Caco-2 (cell line): ENCODE data around the gene SHTN1. TPM values are rescaled to one million over a fixed set of nuclear protein-coding genes. Genes with fewer than 3 reads are reported as not detected.
A peak's percentile ranks its signal among the peaks of the same experiment; 100 is the strongest.

Source experiments
- BruUV-seq: library from RNA; stranded (reverse); fragments of 400-500 nt; replicated peaks from 2 replicates; lab custom pipeline; 2021; lab: Mats Ljungman, UMichigan
- CTCF ChIA-PET: fragments of 300-600 bp; sonication (Branson Sonifier 250); formaldehyde crosslinking; loops from one replicate; lab custom pipeline; 2022; ENCODE audit warnings: antibody characterized with exemption; lab: Charles Lee
- POLR2A ChIA-PET: fragments of 300-600 bp; sonication (Branson Sonifier 250); formaldehyde crosslinking; loops from one replicate; lab custom pipeline; 2022; ENCODE audit warnings: antibody characterized with exemption; lab: Charles Lee
- DNase-seq, 2 experiments: peaks; one replicate each; pipeline versions ENCODE4 v3.0.0 to v3.0.0-alpha.2; 2020 to 2022
- H3K27me3 ChIP-seq: replicated peaks from 2 replicates; pipeline ENCODE4 v1.6.0; 2011; ENCODE audit warnings: low read length; ENCODE audit not compliant: control insufficient read depth, insufficient read depth
- H3K36me3 ChIP-seq: 2 replicates; pipeline ENCODE4 v1.5.1; 2011; ENCODE audit warnings: low read length; ENCODE audit not compliant: control insufficient read depth, insufficient read depth
- H3K4me1 ChIP-seq: fragments of 250-450 bp; sonication (Bioruptor Pico); 2 replicates; pipeline ENCODE4 v1.5.1; 2020; ENCODE audit warnings: mild to moderate bottlenecking
- H3K4me3 ChIP-seq: 2 replicates; pipeline ENCODE4 v1.5.1; 2011; ENCODE audit warnings: low read depth, mild to moderate bottlenecking, control low read depth, low read length
- H3K9me3 ChIP-seq: fragments of 250-450 bp; sonication (Bioruptor Pico); 2 replicates; pipeline ENCODE4 v1.5.1; 2020; ENCODE audit warnings: mild to moderate bottlenecking, moderate library complexity
- H3K27ac Mint-ChIP-seq: one replicate; pipeline ENCODE4 v1.8.0; 2022; ENCODE audit warnings: mixed read lengths; ENCODE audit not compliant: unreplicated experiment
- H3K27me3 Mint-ChIP-seq: one replicate; pipeline ENCODE4 v1.8.0; 2022; ENCODE audit warnings: mixed read lengths; ENCODE audit not compliant: insufficient read depth, unreplicated experiment
- H3K36me3 Mint-ChIP-seq: one replicate; pipeline ENCODE4 v1.8.0; 2022; ENCODE audit warnings: mild to moderate bottlenecking, mixed read lengths; ENCODE audit not compliant: insufficient read depth, unreplicated experiment
- H3K4me1 Mint-ChIP-seq: one replicate; pipeline ENCODE4 v1.8.0; 2022; ENCODE audit warnings: low read depth, mixed read lengths; ENCODE audit not compliant: unreplicated experiment
- H3K4me3 Mint-ChIP-seq: one replicate; pipeline ENCODE4 v1.8.0; 2022; ENCODE audit warnings: mild to moderate bottlenecking, moderate library complexity, mixed read lengths; ENCODE audit not compliant: unreplicated experiment
- H3K9me3 Mint-ChIP-seq: one replicate; pipeline ENCODE4 v1.8.0; 2022; ENCODE audit warnings: mixed read lengths; ENCODE audit not compliant: unreplicated experiment
- intact Hi-C: fragments of 100-400 bp; cut with micrococcal nuclease; formaldehyde crosslinking; loops from one replicate; pipeline ENCODE4 v1.10.0; 2022; ENCODE audit not compliant: unreplicated experiment
- total RNA-seq: library from RNA; stranded (reverse); gene quantifications from 2 replicates; pipeline ENCODE4 v1.2.3, GENCODE V29; 2022
- TF ChIP-seq, protein P1 (sequence below), 2 experiments: fragments of 200-600 bp in 1 of 2; IDR thresholded peaks; 1 replicate in 1 of 2; 2 replicates in 1 of 2; pipeline versions ENCODE4 v1.5.1 to v1.8.0; 2011 to 2022; ENCODE audit warnings: antibody characterized with exemption in 1 of 2, control low read depth in 1 of 2, inconsistent platforms in 1 of 2, low read depth in 1 of 2, low read length in 1 of 2, mild to moderate bottlenecking in 1 of 2, moderate library complexity in 1 of 2; ENCODE audit not compliant: insufficient read depth in 1 of 2, severe bottlenecking in 1 of 2, unreplicated experiment in 1 of 2

SHTN1 gene
- total RNA-seq, 1 experiment from 2014 or later, result 80.8 TPM

GRCh38 chr10:116879817-116880216 lies 125.2 kb downstream of the SHTN1 start:
- ChIA-PET POLR2A (no interaction called here), CTCF (interaction anchor here (0.8 kb wide), 1 partner anchor 9 kb away, joined by 3 read pairs; no protein-coding TSS in a partner anchor)
- no peak overlapping the region for H3K27ac Mint-ChIP-seq
- Histone ChIP-seq H3K27me3 (no peaks in the 10 kb centered on the region; the same call in 1 of the 2 replicates), H3K4me1 (no peaks in the 10 kb centered on the region), H3K4me3 (no peak overlapping the region), H3K36me3 (no peaks in the 10 kb centered on the region; the same call in 1 of the 2 replicates), H3K9me3 (no peaks in the 10 kb centered on the region)
- no peaks in the 10 kb centered on the region for H3K4me1 Mint-ChIP-seq
- no peak overlapping the region for H3K4me3 Mint-ChIP-seq
- H3K36me3 Mint-ChIP-seq, result peaks cover 32% of the 10 kb centered on the region
- BruUV-seq, result no TSS peak
- peaks cover 4% of the 10 kb centered on the region for H3K27me3 Mint-ChIP-seq
- intact Hi-C loops, result loop anchor here (10.0 kb wide), 1 partner anchor 195 kb away; no protein-coding TSS in a partner anchor
- no peaks in the 10 kb centered on the region for H3K9me3 Mint-ChIP-seq
- TF ChIP-seq, protein P1, sequence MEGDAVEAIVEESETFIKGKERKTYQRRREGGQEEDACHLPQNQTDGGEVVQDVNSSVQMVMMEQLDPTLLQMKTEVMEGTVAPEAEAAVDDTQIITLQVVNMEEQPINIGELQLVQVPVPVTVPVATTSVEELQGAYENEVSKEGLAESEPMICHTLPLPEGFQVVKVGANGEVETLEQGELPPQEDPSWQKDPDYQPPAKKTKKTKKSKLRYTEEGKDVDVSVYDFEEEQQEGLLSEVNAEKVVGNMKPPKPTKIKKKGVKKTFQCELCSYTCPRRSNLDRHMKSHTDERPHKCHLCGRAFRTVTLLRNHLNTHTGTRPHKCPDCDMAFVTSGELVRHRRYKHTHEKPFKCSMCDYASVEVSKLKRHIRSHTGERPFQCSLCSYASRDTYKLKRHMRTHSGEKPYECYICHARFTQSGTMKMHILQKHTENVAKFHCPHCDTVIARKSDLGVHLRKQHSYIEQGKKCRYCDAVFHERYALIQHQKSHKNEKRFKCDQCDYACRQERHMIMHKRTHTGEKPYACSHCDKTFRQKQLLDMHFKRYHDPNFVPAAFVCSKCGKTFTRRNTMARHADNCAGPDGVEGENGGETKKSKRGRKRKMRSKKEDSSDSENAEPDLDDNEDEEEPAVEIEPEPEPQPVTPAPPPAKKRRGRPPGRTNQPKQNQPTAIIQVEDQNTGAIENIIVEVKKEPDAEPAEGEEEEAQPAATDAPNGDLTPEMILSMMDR (IDR thresholded peaks at IDR 0.05; ENCODE audit: insufficient read depth in 1 of 2, low read depth in 1 of 2, low read length in 1 of 2, severe bottlenecking in 1 of 2, unreplicated experiment in 1 of 2), result no peak
- DNase-seq, result no peak

GRCh38 chr10:116878123-116878522 lies 126.9 kb downstream of the SHTN1 start:
- POLR2A ChIA-PET, result no interaction called here
- H3K4me3 Mint-ChIP-seq, result no peak overlapping the region
- Histone ChIP-seq H3K9me3 (no peaks in the 10 kb centered on the region), H3K4me3 (no peak overlapping the region), H3K27me3 (no peaks in the 10 kb centered on the region; the same call in 1 of the 2 replicates), H3K4me1 (no peaks in the 10 kb centered on the region), H3K36me3 (no peaks in the 10 kb centered on the region)
- intact Hi-C loops, result no loop called here
- peaks cover 4% of the 10 kb centered on the region for H3K27me3 Mint-ChIP-seq
- TSS peak; percentile 16 for BruUV-seq
- CTCF ChIA-PET, result no interaction called here
- no peaks in the 10 kb centered on the region for H3K4me1 Mint-ChIP-seq
- DNase-seq, result no peak
- TF ChIP-seq, protein P1 (IDR thresholded peaks at IDR 0.05; ENCODE audit: insufficient read depth in 1 of 2, low read depth in 1 of 2, low read length in 1 of 2, severe bottlenecking in 1 of 2, unreplicated experiment in 1 of 2), result no peak
- peaks cover 32% of the 10 kb centered on the region for H3K36me3 Mint-ChIP-seq
- no peak overlapping the region for H3K27ac Mint-ChIP-seq
- no peaks in the 10 kb centered on the region for H3K9me3 Mint-ChIP-seq

DNA sequence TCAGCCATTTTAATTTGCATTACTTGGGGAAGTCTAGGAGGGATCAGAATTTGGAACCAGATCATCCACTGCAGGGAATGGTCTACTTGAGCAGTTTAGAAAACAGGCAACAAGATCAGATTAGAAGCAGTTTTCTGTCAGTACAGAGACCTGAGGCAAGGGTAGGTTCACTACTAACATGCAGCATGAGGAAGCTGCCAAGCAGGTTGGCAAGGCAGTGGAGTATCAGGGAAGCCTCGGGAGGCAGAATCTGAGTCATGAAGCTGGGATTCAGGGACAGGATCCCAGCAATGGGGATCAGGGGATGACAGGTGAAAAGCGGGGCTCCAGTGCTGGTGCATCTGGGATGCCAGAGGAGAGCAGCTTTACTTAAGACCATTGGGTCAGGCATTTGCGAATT lies 127.6 kb downstream of the SHTN1 start:
- peaks cover 5% of the 10 kb centered on the region for H3K9me3 Mint-ChIP-seq
- H3K36me3 Mint-ChIP-seq, result peaks cover 32% of the 10 kb centered on the region
- BruUV-seq, result no TSS peak
- Histone ChIP-seq H3K4me3 (no peak overlapping the region), H3K36me3 (no peaks in the 10 kb centered on the region), H3K4me1 (no peaks in the 10 kb centered on the region), H3K9me3 (no peaks in the 10 kb centered on the region), H3K27me3 (no peaks in the 10 kb centered on the region; the same call in 1 of the 2 replicates)
- H3K4me1 Mint-ChIP-seq, result no peaks in the 10 kb centered on the region
- CTCF ChIA-PET, result interaction anchor here (0.5 kb wide), 1 partner anchor 14 kb away, joined by 3 read pairs; no protein-coding TSS in a partner anchor
- no peak overlapping the region for H3K27ac Mint-ChIP-seq
- TF ChIP-seq, protein P1 (IDR thresholded peaks at IDR 0.05; ENCODE audit: insufficient read depth in 1 of 2, low read depth in 1 of 2, low read length in 1 of 2, severe bottlenecking in 1 of 2, unreplicated experiment in 1 of 2), result no peak
- peaks cover 6% of the 10 kb centered on the region for H3K27me3 Mint-ChIP-seq
- POLR2A ChIA-PET, result no interaction called here
- intact Hi-C loops, result no loop called here
- H3K4me3 Mint-ChIP-seq, result no peak overlapping the region
- no peak for DNase-seq
